ENCODE data around the gene MR1. TPM values are rescaled to one million over a fixed set of nuclear protein-coding genes. Genes with fewer than 3 reads are reported as not detected.

The MR1 gene
- total and polyA plus RNA-seq, 9 of the 15 experiments (the other 6 are each of a cell fraction or from before 2014, with no cell fraction given): 9.7 to 21.7 (median 15.6) TPM

- TF ChIP-seq AFF4 (CRISPR knock-in tag; IDR thresholded peaks at IDR 0.05): 0 out of 2 replicates have a peak, but pooled peaks have one; percentile 18
- peak; percentile 65 for TF ChIP-seq ZNF316 (IDR thresholded peaks at IDR 0.05)
- TF ChIP-seq RBBP5 (IDR thresholded peaks at IDR 0.05; ENCODE audit: borderline replicate concordance, insufficient read depth, low read length, poor library complexity, severe bottlenecking): no peak
- no peak for TF ChIP-seq ZNF436 (CRISPR knock-in tag; IDR thresholded peaks at IDR 0.05)
- no peak for TF ChIP-seq POLR2B (IDR thresholded peaks at IDR 0.05; ENCODE audit: low read depth, partially characterized antibody)
- no peak for TF ChIP-seq GMEB1 (CRISPR knock-in tag; IDR thresholded peaks at IDR 0.05)
- TF ChIP-seq PHF8 (IDR thresholded peaks at IDR 0.05; ENCODE audit: borderline replicate concordance, low read length): no peak
- TF ChIP-seq MCM3 (IDR thresholded peaks at IDR 0.05): no peak
- no peak for TF ChIP-seq ZNF583 (CRISPR knock-in tag; IDR thresholded peaks at IDR 0.05)
- no peak for TF ChIP-seq CSDE1 (IDR thresholded peaks at IDR 0.05)
- TF ChIP-seq MYC (IDR thresholded peaks at IDR 0.05; ENCODE audit: low read depth, low read length): no peak
- TF ChIP-seq MYC (CRISPR knock-in tag; IDR thresholded peaks at IDR 0.05; ENCODE audit: borderline replicate concordance, low read depth): no peak
- no peak for TF ChIP-seq KAT8 (IDR thresholded peaks at IDR 0.05; ENCODE audit: low read depth)
- no peak for TF ChIP-seq CBFA2T2 (conservative IDR thresholded peaks at IDR 0.05)
- no peak for TF ChIP-seq NBN (IDR thresholded peaks at IDR 0.05; ENCODE audit: low read depth)
- TF ChIP-seq ZNF518B (CRISPR knock-in tag; IDR thresholded peaks at IDR 0.05): no peak
- 0 out of 2 replicates have a peak, but pooled peaks have one; percentile 8 for TF ChIP-seq DDX20 (tag; IDR thresholded peaks at IDR 0.05; ENCODE audit: low read depth)
- no peak for TF ChIP-seq HNRNPUL1 (IDR thresholded peaks at IDR 0.05; ENCODE audit: low read length)
Observed at GRCh38 chr1:181032535-181032934, 1.2 kb upstream of the MR1 start (continued).
